Middle frontal gyrus (tissue), 1 donor: ENCODE measurements around the gene OR5K1.

Source experiments
- DNase-seq: peaks from one replicate; pipeline ENCODE4 v3.0.0-alpha.2; 2015; ENCODE audit warnings: low spot score; ENCODE audit errors: extremely low spot score

Gene OR5K1

GRCh38 chr3:98462901-98463300 is at the start of gene OR5K1:
TSS of gene OR5K1 (plus strand) at chr3:98463201. CDS start at chr3:98469577, 6,376 bp downstream.
- no peak for DNase-seq

GRCh38 chr3:98432575-98432974 is 30.4 kb upstream of the OR5K1 start:
- no peak for DNase-seq

- no peak for DNase-seq
These were observed 29.2 kb upstream of the OR5K1 start for GRCh38 chr3:98433764-98434163.

GRCh38 chr3:98434412-98434811 is 28.6 kb upstream of the OR5K1 start:
- DNase-seq: no peak

- no peak for DNase-seq
These were observed 22.7 kb upstream of the OR5K1 start for GRCh38 chr3:98440283-98440682.

- no peak for DNase-seq
These were observed 17.0 kb upstream of the OR5K1 start for GRCh38 chr3:98445949-98446406.

- no peak for DNase-seq
These were observed 13.3 kb upstream of the OR5K1 start for GRCh38 chr3:98449606-98450193.

GRCh38 chr3:98450372-98450771 is 12.6 kb upstream of the OR5K1 start:
- DNase-seq: no peak

GRCh38 chr3:98453827-98454226 is 9.2 kb upstream of the OR5K1 start:
- no peak for DNase-seq

- no peak for DNase-seq
These were observed 8.1 kb upstream of the OR5K1 start for GRCh38 chr3:98454929-98455328.

GRCh38 chr3:98457543-98457942 is 5.5 kb upstream of the OR5K1 start:
- DNase-seq: no peak

GRCh38 chr3:98460220-98460619 is 2.8 kb upstream of the OR5K1 start:
- DNase-seq: no peak

- DNase-seq: no peak
These were observed 19.9 kb downstream of the OR5K1 start for GRCh38 chr3:98482717-98483482.

- no peak for DNase-seq
These were observed 20.6 kb downstream of the OR5K1 start for GRCh38 chr3:98483626-98484025.

GRCh38 chr3:98497381-98497780 is 34.4 kb downstream of the OR5K1 start, which contains the start of gene OR5K2:
TSS of gene OR5K2 (plus strand) at chr3:98497681. CDS start at chr3:98497681, 0 bp downstream.
- DNase-seq: no peak

- DNase-seq: no peak
These were observed 37.0 kb downstream of the OR5K1 start for GRCh38 chr3:98500019-98500418.

GRCh38 chr3:98501270-98501669 is 38.3 kb downstream of the OR5K1 start:
- no peak for DNase-seq

- DNase-seq: no peak
These were observed 39.0 kb downstream of the OR5K1 start for GRCh38 chr3:98501863-98502576.

- DNase-seq: no peak
These were observed 41.5 kb downstream of the OR5K1 start for GRCh38 chr3:98504539-98504938.

GRCh38 chr3:98508582-98508981 is 45.6 kb downstream of the OR5K1 start:
- DNase-seq: no peak

- DNase-seq: no peak
These were observed 49.6 kb downstream of the OR5K1 start for GRCh38 chr3:98512576-98512975.

- DNase-seq: no peak
These were observed 50.1 kb downstream of the OR5K1 start for GRCh38 chr3:98513091-98513511.
